HG02759 (cell line): ENCODE results near the gene SLC6A17.

Experiments used
- ATAC-seq: cut with Tn5 transposase; IDR thresholded peaks from one replicate; pipeline ENCODE4 v1.9.1; 2021; ENCODE audit warnings: mild to moderate bottlenecking, moderate library complexity; ENCODE audit not compliant: unreplicated experiment

SLC6A17 gene

DNA sequence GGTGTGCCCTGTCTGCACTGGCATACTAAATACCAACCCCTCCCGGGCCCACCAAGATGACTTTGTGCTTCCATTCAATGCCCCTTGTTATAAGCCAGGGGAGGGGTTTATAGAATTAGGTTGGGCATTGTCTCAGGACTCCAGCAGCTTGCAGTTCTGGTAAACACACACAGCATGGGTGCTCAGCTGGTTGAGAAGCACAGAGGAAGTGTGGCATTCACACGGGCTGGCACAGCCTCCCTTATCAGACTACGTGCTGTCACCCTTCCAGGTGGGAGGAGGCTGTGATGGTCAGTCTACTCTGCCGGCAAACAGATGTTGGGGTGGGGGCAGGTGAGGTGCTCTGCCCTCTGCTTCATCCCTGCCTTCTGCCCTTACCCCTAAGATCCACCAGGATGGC is 15.0 kb upstream of the SLC6A17 start:
- ATAC-seq: no peak

DNA sequence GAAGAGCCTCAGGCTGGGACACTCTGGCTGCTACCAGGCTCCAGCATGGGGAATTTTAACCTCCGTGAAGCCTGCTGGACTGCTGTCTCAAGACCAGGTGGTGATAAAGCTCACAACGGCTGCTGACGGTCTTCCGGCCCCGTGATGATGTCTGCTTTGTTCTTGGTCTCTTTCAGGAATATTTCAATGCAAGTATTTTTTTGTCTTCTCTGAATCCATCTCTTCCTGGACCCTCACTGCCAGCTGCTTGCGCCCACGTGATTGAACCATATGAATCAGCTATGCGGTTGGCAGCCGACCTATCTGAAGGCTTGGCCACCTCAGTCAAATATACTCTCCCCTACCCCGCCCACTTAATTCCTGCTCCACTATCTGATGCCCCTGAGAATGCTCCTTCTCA is 14.6 kb upstream of the SLC6A17 start:
- ATAC-seq: no peak

GRCh38 chr1:110136911-110137310 is 13.4 kb upstream of the SLC6A17 start:
- ATAC-seq: no peak

DNA sequence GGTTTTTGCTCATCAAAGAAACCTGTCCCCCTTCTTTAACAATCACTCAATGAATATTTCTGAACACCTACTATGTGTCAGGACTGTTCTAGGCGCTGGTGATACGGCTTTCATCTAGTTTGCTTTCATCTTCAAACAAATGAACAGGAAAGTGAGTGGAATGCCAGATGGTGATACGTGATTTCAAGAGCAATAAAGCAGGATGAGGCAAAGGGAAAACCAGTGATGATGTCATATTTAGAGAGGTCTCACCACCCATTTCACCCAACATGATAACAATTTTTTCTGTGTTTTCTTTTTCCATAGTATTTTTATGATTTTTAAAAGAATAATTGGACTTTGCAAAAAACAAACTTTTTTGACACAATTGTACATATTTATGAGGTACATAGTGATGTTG is 11.3 kb upstream of the SLC6A17 start:
- ATAC-seq: no peak

DNA sequence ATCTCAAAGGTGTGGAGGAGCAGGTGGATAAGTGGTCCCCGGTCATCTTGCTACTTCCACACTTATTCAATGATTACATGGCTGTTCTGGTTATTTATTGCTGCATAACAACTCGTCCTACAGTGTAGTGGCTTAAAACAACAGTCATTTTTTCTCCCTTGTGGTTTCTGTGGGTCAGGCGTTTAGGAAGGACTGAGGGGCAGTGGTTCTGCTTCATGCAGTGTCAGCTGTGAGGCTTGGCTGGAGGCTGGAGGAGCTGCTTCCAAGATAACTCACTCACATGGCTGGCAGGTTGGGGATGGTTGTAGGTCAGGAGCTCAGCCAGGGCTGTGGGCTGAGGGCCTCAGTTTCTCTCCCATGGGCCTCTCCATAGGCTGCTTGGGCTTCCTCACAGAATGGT is 5.9 kb upstream of the SLC6A17 start:
- no peak for ATAC-seq

- no peak for ATAC-seq
Observed at GRCh38 chr1:110148961-110149360, 1.3 kb upstream of the SLC6A17 start.

DNA sequence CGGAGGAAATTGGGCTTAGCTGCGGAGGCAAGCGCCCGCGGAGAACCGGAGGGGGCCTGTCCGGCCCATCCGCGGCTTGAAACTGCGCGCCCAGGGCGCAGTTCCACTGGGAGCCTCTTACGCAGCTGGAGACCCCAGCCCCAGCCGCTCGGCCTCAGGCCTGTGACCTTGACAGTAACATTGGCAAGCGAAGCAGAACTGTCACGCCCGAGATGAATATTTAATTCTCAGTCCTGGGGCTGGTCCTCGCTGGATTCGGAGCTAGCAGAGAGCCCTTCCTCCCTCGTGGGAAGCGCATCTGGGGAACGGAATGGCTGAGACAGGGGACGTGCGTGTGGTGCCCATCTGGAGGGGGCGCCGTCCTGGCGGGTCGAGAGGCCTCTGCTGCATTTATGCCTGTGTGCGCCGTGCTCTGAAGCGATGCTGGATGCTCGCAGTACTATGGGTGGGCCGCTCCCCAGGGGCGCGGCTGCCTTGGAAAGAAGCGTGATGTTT is 928 bp downstream of the SLC6A17 start:
- no peak for ATAC-seq

GRCh38 chr1:110152133-110152785 is 2.0 kb downstream of the SLC6A17 start:
- ATAC-seq: no peak

- no peak for ATAC-seq
Observed at GRCh38 chr1:110153407-110153950, 3.2 kb downstream of the SLC6A17 start.

- no peak for ATAC-seq
Observed at GRCh38 chr1:110155878-110156522, 5.7 kb downstream of the SLC6A17 start.

DNA sequence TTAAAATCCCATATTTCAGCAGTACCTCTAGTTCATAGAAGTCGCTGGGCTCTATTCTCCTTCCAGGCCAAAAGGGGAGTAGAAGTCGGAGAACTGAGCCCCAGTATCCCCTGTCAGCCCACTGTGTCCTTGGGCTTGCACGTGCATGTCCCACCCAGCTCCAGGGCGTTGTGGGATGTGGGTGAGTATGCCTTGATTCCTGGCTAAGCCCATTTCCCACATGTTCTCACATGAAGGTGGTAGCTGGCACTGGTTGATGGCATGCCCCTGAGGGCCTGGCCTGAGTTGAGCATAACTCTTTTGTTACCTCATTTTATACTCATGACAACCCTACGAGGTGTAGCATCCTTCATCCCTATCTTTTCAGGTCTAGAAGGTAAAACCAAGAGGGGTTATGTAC is 8.0 kb downstream of the SLC6A17 start:
- ATAC-seq: no peak

GRCh38 chr1:110159168-110159567 is 8.9 kb downstream of the SLC6A17 start:
- ATAC-seq: no peak

DNA sequence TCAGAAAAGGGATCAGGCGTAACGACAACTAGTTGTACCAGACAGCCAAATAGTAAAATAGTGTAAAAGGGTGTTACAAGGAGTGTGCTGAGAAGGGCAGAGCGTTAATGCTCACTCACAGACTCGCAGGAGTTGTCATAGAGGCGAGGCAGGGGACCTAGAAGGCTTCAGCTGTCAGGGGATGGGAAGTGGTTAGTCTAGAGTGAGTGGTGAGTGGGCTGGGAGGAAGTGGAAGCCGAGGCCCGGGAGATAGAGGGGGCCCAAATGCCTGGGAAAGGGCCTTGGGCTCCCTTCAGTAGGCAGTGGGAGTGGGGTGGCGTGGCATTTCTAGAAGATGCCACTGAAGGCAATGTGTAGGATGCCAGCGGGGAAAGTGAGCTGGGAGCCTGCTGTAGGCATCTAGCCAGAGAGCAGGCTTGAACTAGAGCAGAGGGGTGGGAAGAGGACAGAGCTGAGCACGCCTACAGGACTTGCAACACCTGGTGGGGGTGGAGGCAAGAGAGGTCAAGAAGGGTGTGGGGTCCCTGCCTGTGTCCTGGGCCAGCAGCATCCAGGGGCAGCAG is 10.3 kb downstream of the SLC6A17 start:
- no peak for ATAC-seq

GRCh38 chr1:110161165-110161564 is 10.9 kb downstream of the SLC6A17 start:
- no peak for ATAC-seq

- ATAC-seq: no peak
Observed at GRCh38 chr1:110161849-110162248, 11.6 kb downstream of the SLC6A17 start.

DNA sequence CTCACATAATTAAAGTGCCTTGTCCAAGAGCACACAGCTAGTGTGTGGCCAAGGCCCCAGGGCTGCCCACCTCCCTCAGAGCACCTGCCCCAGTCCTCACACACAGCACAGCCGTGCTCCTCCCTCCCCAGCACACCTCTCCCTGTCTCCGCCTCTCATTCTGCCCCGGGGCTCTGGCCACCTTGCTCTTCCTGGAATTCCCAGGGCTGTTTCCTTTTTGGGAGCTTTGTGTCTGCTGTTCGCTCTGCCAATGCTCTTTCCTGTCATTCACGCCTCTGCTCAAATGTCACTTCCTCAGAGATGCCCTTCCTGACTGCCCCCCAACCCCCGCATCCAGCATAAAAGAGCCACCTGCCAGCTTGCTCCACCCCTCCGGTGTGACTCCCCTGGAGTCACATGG is 13.3 kb downstream of the SLC6A17 start:
- no peak for ATAC-seq

DNA sequence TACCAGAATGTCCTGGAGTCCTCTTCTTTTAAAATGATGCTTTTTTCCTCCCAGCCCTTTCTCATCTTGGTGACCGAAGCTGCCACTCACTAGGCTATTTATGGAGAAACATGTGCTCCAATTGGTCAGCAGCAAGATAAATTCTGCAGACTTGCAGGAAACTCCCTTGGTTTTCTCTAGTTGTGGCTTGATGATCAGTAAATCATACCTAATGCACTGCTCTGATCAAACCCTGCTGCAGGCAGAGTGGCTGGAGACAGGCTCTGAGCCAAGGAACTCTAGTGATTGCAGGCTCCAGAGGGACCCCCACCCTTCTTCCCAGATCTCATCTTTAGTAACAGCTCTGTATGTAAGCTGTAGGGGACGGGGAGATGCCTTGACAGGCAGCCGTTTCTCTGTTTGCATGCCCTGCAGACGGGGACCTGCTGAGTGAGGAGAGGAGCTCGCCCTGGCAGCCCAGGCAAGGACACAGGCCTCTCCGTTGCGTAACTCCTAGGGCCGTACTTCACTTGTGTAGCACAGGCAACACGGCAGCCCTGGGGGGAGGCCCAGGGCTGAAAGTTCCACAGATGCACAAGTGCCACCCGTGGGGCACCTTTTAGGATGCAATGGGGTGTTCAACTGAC is 14.5 kb downstream of the SLC6A17 start:
- no peak for ATAC-seq

- ATAC-seq: no peak
Observed at GRCh38 chr1:110165761-110166231, 15.5 kb downstream of the SLC6A17 start.

- ATAC-seq: no peak
Observed at GRCh38 chr1:110166861-110167260, 16.6 kb downstream of the SLC6A17 start.

DNA sequence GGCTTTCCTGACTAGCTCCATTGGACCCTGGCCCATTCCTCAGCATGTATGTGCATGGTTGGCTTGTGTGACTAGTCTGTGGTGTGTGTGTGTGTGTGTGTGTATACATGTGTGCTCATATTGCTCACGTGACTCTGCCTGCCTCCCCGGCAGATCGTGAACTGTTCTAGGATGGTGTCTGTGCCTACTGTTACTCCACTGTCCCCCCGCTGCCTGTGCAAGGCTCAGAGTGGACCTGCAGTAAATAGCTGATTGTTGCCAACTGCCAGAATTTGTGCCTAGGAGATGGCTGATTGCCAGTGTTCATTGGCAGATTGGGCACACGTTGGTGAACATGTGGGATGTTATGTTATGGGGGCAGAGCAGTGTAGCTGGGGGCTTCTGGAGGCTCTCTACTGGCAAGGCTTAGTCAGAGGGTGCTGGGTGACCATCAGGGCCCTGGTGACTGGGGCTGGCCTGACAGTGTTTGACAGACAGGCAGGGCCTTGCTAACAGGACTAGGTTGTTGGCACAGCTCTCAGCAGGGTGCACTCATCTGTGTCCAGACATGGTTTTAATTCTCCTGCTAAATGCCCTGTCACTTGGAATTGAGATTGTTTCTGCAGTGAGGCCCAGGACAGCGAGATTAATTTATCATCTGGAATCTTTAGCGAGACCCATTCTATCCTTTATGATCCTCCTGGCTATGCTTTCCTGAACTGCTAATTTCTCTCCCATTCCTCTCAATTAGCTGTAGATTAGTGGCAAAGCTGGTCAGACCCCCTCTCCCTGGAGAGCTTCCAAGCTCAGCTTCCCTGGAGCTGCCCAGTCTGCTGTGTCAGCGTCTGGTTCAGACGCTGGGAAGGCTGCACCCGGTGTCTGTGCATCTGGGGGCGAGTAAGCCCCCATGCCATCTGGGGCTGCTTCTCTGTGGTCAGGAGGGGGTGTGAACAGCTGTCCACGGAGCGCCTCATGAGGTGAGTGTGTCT is 20.8 kb downstream of the SLC6A17 start:
- no peak for ATAC-seq
